A549 (cell line): ENCODE data around the gene AMIGO2. TPM values are rescaled to one million over a fixed set of nuclear protein-coding genes. Genes with fewer than 3 reads are reported as not detected.

ENCODE experiments used
- ATAC-seq, 2 experiments: fragments of 200-7000 bp in 1 of 2; fragments of >200 bp in 1 of 2; cut with Nextera tagmentation in 1 of 2; cut with Tn5 transposase in 1 of 2; 3 replicates each; pipeline versions ENCODE4 v1.8.0 to v1.9.1; 2018 to 2020; ENCODE audit warnings: mild to moderate bottlenecking in 1 of 2, moderate library complexity in 1 of 2
- CTCF ChIA-PET: fragments of 300-600 bp; sonication (Branson Sonifier 250); formaldehyde crosslinking; extraction: SDS; loops from one replicate; lab custom pipeline; 2021; ENCODE audit warnings: antibody characterized with exemption, inconsistent platforms; lab: Yijun Ruan, JAX
- POLR2A ChIA-PET: fragments of 350-600 bp; formaldehyde crosslinking; extraction: SDS; loops from one replicate; lab custom pipeline; 2021; ENCODE audit warnings: antibody characterized with exemption, inconsistent platforms; lab: Yijun Ruan, JAX
- DNase-seq, 2 experiments: peaks; one replicate each; pipeline versions ENCODE4 v3.0.0 to v3.0.0-alpha.2; 2011 to 2016; ENCODE audit warnings: low read depth in 1 of 2, low spot score in 1 of 2
- FAIRE-seq: peaks from 2 replicates; lab custom pipeline; 2011; peaks lifted over from hg19 to GRCh38; lab: Jason Lieb, UNC
- H3K27ac ChIP-seq, 2 experiments: fragments of >200 bp; sonication (Bioruptor Twin); formaldehyde crosslinking; 3 replicates each; pipeline ENCODE4 v1.5.1; 2016 to 2017
- H3K4me1 ChIP-seq: fragments of >200 bp; sonication (Bioruptor Twin); formaldehyde crosslinking; 3 replicates; pipeline ENCODE4 v1.6.1; 2016
- H3K4me2 ChIP-seq: fragments of >200 bp; sonication (Bioruptor Twin); formaldehyde crosslinking; 3 replicates; pipeline ENCODE4 v1.6.1; 2016
- H3K4me3 ChIP-seq: fragments of >200 bp; sonication (Bioruptor Twin); formaldehyde crosslinking; 3 replicates; pipeline ENCODE4 v1.5.1; 2016
- H3K9me3 ChIP-seq: fragments of >200 bp; sonication (Bioruptor Twin); formaldehyde crosslinking; 3 replicates; pipeline ENCODE4 v1.6.1; 2016
- CHD4 ChIP-seq: fragments of 200-600 bp; sonication (generic); IDR thresholded peaks from 2 replicates; pipeline ENCODE4 v1.6.1; 2016; ENCODE audit warnings: antibody characterized with exemption, mild to moderate bottlenecking, borderline replicate concordance
- EHF ChIP-seq: fragments of 250-450 bp; sonication (Bioruptor Pico); IDR thresholded peaks from 2 replicates; pipeline ENCODE4 v1.5.0; 2020; ENCODE audit warnings: mild to moderate bottlenecking
- EP300 ChIP-seq, 2 experiments: fragments of >200 bp; sonication (Bioruptor Twin); formaldehyde crosslinking; IDR thresholded peaks; 2 replicates in 1 of 2; 3 replicates in 1 of 2; pipeline ENCODE4 v1.6.1; 2016 to 2017
- FOSL2 ChIP-seq, 2 experiments: fragments of 450-650 bp in 1 of 2; fragments of >200 bp in 1 of 2; sonication (Bioruptor Twin) in 1 of 2; formaldehyde crosslinking; IDR thresholded peaks; 2 replicates each; pipeline versions ENCODE4 v1.5.0 to v1.6.1; 2016 to 2020; ENCODE audit warnings: mild to moderate bottlenecking in 1 of 2, moderate library complexity in 1 of 2
- FOXS1 ChIP-seq: fragments of 250-450 bp; sonication (Bioruptor Pico); IDR thresholded peaks from 2 replicates; pipeline ENCODE4 v1.5.0; 2020; ENCODE audit warnings: mild to moderate bottlenecking, moderate library complexity
- GATA3 ChIP-seq: IDR thresholded peaks from 2 replicates; pipeline ENCODE4 v1.6.1; 2012; ENCODE audit warnings: borderline replicate concordance
- HDAC2 ChIP-seq: fragments of 200-600 bp; sonication (generic); IDR thresholded peaks from 2 replicates; pipeline ENCODE4 v1.6.1; 2016
- HOXB13 ChIP-seq: fragments of 250-450 bp; sonication (Bioruptor Pico); IDR thresholded peaks from 2 replicates; pipeline ENCODE4 v1.5.0; 2020; ENCODE audit warnings: low read depth, mild to moderate bottlenecking, moderate library complexity
- HOXB5 ChIP-seq: fragments of 250-450 bp; sonication (Bioruptor Pico); IDR thresholded peaks from 2 replicates; pipeline ENCODE4 v1.5.0; 2020; ENCODE audit warnings: mild to moderate bottlenecking, moderate library complexity
- JUN ChIP-seq, 2 experiments: fragments of >200 bp; sonication (Bioruptor Twin); formaldehyde crosslinking; IDR thresholded peaks; 2 replicates in 1 of 2; 3 replicates in 1 of 2; pipeline ENCODE4 v1.6.1; 2016 to 2017
- JUNB ChIP-seq: fragments of >200 bp; sonication (Bioruptor Twin); formaldehyde crosslinking; IDR thresholded peaks from 2 replicates; pipeline ENCODE4 v1.6.1; 2016
- MAFK ChIP-seq: fragments of 450-650 bp; IDR thresholded peaks from 2 replicates; pipeline ENCODE4 v1.6.1; 2014; ENCODE audit not compliant: partially characterized antibody
- MYC ChIP-seq: IDR thresholded peaks from 2 replicates; pipeline ENCODE4 v1.6.1; 2012; ENCODE audit warnings: mild to moderate bottlenecking, inconsistent platforms, low read length, improper control_type of control experiment, borderline replicate concordance
- NFE2L2 ChIP-seq: fragments of 150-350 bp; conservative IDR thresholded peaks from 2 replicates; pipeline ENCODE4 v1.6.1; 2014; ENCODE audit warnings: low read length
- NPAS2 ChIP-seq: fragments of 250-450 bp; sonication (Bioruptor Pico); IDR thresholded peaks from 2 replicates; pipeline ENCODE4 v1.8.0; 2022; ENCODE audit warnings: mild to moderate bottlenecking, moderate library complexity, borderline replicate concordance
- PHF8 ChIP-seq: fragments of 200-600 bp; sonication (generic); IDR thresholded peaks from 2 replicates; pipeline ENCODE4 v1.6.1; 2016; ENCODE audit warnings: low read depth, mild to moderate bottlenecking, antibody characterized with exemption, moderate library complexity, borderline replicate concordance
- POLR2A ChIP-seq: IDR thresholded peaks from 2 replicates; pipeline ENCODE4 v1.6.1; 2012; ENCODE audit warnings: mild to moderate bottlenecking, low read length
- POLR2AphosphoS2 ChIP-seq: conservative IDR thresholded peaks from 2 replicates; pipeline ENCODE4 v1.6.1; 2012; ENCODE audit warnings: low read length, improper control_type of control experiment, inconsistent platforms
- RAD21 ChIP-seq, 2 experiments: fragments of >200 bp in 1 of 2; sonication (Bioruptor Twin) in 1 of 2; formaldehyde crosslinking in 1 of 2; IDR thresholded peaks in 1 of 2; conservative IDR thresholded peaks in 1 of 2; 2 replicates in 1 of 2; 3 replicates in 1 of 2; pipeline ENCODE4 v1.6.1; 2012 to 2018; ENCODE audit warnings: inconsistent platforms in 1 of 2
- RCOR1 ChIP-seq: fragments of 150-350 bp; IDR thresholded peaks from 2 replicates; pipeline ENCODE4 v1.6.1; 2014; ENCODE audit warnings: antibody characterized with exemption, low read length, low read depth
- SMC3 ChIP-seq: fragments of >200 bp; sonication (Bioruptor Twin); formaldehyde crosslinking; IDR thresholded peaks from 3 replicates; pipeline ENCODE4 v1.6.1; 2018; ENCODE audit warnings: inconsistent platforms
- ZFP36 ChIP-seq: fragments of 450-650 bp; IDR thresholded peaks from 2 replicates; pipeline ENCODE4 v1.6.1; 2014; ENCODE audit warnings: borderline replicate concordance; ENCODE audit not compliant: partially characterized antibody
- ZNF302 ChIP-seq: fragments of 250-450 bp; sonication (Bioruptor Pico); IDR thresholded peaks from 2 replicates; pipeline ENCODE4 v1.9.0; 2021; ENCODE audit warnings: inconsistent platforms, mild to moderate bottlenecking, moderate library complexity
- ZSCAN20 ChIP-seq: fragments of 250-450 bp; sonication (Bioruptor Pico); IDR thresholded peaks from 2 replicates; pipeline ENCODE4 v1.8.0; 2022; ENCODE audit warnings: mild to moderate bottlenecking, moderate library complexity
- WGBS: methylation state at CpG from one replicate; pipeline ENCODE4 v1.1.6; 2017; ENCODE audit errors: missing lambda C conversion rate; 5-methylcytosine and 5-hydroxymethylcytosine counted together
- polyA plus RNA-seq, 4 experiments: library from polyadenylated mRNA; depleted of rRNA in 3 of 4; stranded (reverse); fragments of >200 nt; fragmentation: RNase III in 1 of 4; extraction: RNeasy Plus Mini Kit Qiagen cat#74134 plus additional on column Dnase treatment in 1 of 4; gene quantifications; 2 replicates in 3 of 4; 3 replicates in 1 of 4; pipeline ENCODE4 v1.2.3, GENCODE V29; 2011 to 2017
- TF ChIP-seq, protein P1 (sequence below): fragments of 450-650 bp; IDR thresholded peaks from 2 replicates; pipeline ENCODE4 v1.6.1; 2014; ENCODE audit warnings: antibody characterized with exemption
- TF ChIP-seq, protein P2 (sequence below): IDR thresholded peaks from 2 replicates; pipeline ENCODE4 v1.6.1; 2012; ENCODE audit warnings: low read depth, borderline replicate concordance
- TF ChIP-seq, protein P3 (sequence below): fragments of 250-450 bp; sonication (Bioruptor Pico); IDR thresholded peaks from 2 replicates; pipeline ENCODE4 v1.5.0; 2020; ENCODE audit warnings: low read depth, mild to moderate bottlenecking, moderate library complexity
- TF ChIP-seq, protein P4 (sequence below): fragments of >200 bp; sonication (Bioruptor Twin); formaldehyde crosslinking; IDR thresholded peaks from 3 replicates; pipeline ENCODE4 v1.6.1; 2016

AMIGO2 gene
- polyA plus RNA-seq, 2 of the 4 experiments (the other 2 are of a cell fraction) = 288 to 636 TPM

DNA sequence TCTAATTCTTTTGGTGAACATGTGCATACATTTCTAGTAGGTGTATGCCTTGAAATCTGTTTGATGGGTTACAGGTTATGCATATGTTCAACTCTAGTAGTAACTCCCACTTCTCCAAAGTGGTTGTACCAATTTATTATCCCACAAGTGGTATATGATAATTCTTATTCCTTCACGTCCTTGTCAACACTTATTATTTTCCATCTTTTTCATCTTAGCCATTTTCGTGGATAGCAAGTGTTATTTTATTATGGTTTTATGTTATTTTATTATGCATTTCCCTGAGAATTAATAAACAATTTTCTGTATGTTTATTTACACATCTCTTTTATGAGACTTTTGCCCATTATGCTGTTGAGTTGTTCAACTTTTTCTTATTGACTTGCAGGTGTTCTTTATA, 11.2 kb upstream of the AMIGO2 start:
- 81% methylated on average over 2 of the region's 2 CpGs for WGBS
- FAIRE-seq = peak; percentile 78
- no peak overlapping the region for H3K4me2 ChIP-seq
- peaks cover 23% of the 10 kb centered on the region for H3K9me3 ChIP-seq
- no peak for ATAC-seq
- CTCF ChIA-PET = no interaction called here
- peak overlapping the region; percentile 65 to 100; a peak in 4 of 6 replicates for H3K27ac ChIP-seq
- no peak for DNase-seq
- POLR2A ChIA-PET = no interaction called here
- H3K4me3 ChIP-seq = no peak overlapping the region
- TF ChIP-seq HDAC2 = 0 out of 2 replicates have a peak, but pooled peaks have one; percentile 81
- TF ChIP-seq, protein P1, sequence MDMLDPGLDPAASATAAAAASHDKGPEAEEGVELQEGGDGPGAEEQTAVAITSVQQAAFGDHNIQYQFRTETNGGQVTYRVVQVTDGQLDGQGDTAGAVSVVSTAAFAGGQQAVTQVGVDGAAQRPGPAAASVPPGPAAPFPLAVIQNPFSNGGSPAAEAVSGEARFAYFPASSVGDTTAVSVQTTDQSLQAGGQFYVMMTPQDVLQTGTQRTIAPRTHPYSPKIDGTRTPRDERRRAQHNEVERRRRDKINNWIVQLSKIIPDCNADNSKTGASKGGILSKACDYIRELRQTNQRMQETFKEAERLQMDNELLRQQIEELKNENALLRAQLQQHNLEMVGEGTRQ = no peak
- TF ChIP-seq CHD4 = 0 out of 2 replicates have a peak, but pooled peaks have one; percentile 75
- TF ChIP-seq, protein P2, sequence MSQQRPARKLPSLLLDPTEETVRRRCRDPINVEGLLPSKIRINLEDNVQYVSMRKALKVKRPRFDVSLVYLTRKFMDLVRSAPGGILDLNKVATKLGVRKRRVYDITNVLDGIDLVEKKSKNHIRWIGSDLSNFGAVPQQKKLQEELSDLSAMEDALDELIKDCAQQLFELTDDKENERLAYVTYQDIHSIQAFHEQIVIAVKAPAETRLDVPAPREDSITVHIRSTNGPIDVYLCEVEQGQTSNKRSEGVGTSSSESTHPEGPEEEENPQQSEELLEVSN = no peak
- TF ChIP-seq ZSCAN20 (CRISPR knock-in tag) = 0 out of 2 replicates have a peak, but pooled peaks have one; percentile 25
- peak; percentile 88 for TF ChIP-seq ZFP36
- no peak for TF ChIP-seq POLR2AphosphoS2
- no peak for TF ChIP-seq NPAS2 (CRISPR knock-in tag)
- TF ChIP-seq EHF (CRISPR knock-in tag) = 0 out of 2 replicates have a peak, but pooled peaks have one; percentile 55
- peaks cover 68% of the 10 kb centered on the region for H3K4me1 ChIP-seq

DNA sequence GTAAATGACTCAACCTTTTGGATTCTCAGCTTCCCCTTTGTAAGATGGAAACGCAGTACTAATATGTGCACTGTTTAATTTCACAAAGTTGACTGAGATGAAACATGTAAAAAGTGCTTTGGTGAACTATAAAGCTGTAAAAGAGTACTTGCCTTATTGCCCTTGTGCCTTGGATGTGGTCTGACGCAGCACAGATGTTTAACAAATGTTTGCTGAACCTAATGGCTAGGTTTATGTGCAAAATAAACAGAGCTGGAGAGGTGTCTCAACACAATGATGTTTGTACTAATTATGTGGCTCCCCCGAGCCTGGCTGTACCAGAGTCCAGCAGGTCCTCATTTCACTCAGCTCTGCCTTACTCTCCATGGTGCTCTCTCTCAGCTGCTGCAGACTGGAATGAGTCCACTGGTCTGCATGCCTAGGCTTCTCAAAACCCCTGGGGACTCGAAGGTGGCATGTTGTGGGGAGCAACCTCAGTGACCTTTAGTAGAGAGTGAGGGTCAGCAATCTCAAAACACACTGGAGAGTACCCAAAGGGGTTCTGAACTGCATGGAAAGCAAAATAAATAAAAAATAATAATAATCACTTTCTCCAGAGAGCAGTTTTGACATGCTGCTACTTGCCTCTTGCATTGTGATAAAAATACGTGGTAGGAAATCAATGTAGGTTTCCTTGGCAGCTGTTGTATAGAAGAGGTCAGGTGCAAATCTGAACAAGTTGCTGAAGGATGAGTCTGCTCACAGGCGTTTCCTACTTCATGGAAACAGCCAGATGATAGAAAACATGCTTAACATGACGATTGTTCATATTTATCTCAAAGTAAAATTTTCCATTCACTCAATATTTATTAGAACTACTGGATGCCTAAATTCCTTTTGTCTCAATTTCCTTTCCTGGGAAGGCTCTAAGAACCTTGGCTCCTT, 8.5 kb upstream of the AMIGO2 start:
- Histone ChIP-seq H3K4me3 (no peak overlapping the region), H3K9me3 (peaks cover 23% of the 10 kb centered on the region), H3K4me1 (peaks cover 67% of the 10 kb centered on the region), H3K4me2 (peak overlapping the region; percentile 89), H3K27ac (peak overlapping the region; percentile 97 to 100)
- FAIRE-seq (peak; percentile 98), DNase-seq (peak in 1 of 2 experiments; percentile 94), ATAC-seq (peak; percentile 61 to 79; a peak in 5 of 6 replicates)
- POLR2A ChIA-PET = interaction anchor here (0.5 to 1.3 kb wide), 6 partner anchors 8 to 140 kb away, joined by 3 to 5 read pairs (median 4); partner anchors contain the start of genes AMIGO2 and PCED1B
- 2% methylated on average over 7 of the region's 7 CpGs for WGBS
- CTCF ChIA-PET = interaction anchor here (0.5 to 1.6 kb wide), 2 partner anchors 56 to 319 kb away, joined by 3 to 4 read pairs; no protein-coding TSS in a partner anchor
- TF ChIP-seq PHF8 (no peak), POLR2A (no peak), MYC (no peak), SMC3 (peak; percentile 22; the same call in 1 of the 3 replicates), RAD21 (conservative IDR thresholded peaks at IDR 0.05 in 1 of 2, IDR thresholded peaks at IDR 0.05 in 1 of 2) (peak in 1 of 2 experiments; percentile 38; a peak in 4 of 5 replicates), NFE2L2 (no peak), HOXB5 (CRISPR knock-in tag) (0 out of 2 replicates have a peak, but pooled peaks have one; percentile 5), MAFK (peak; percentile 17), ZNF302 (CRISPR knock-in tag) (peak; percentile 2; the same call in 1 of the 2 replicates), RCOR1 (no peak), ZSCAN20 (CRISPR knock-in tag) (0 out of 2 replicates have a peak, but pooled peaks have one; percentile 47), FOSL2 (IDR thresholded peaks at IDR 0.05) (no peak), FOSL2 (CRISPR knock-in tag; IDR thresholded peaks at IDR 0.05) (peak; percentile 71), EP300 (IDR thresholded peaks at IDR 0.05) (peak; percentile 74 to 91; a peak in 3 of 5 replicates), GATA3 (peak; percentile 98), FOXS1 (CRISPR knock-in tag) (peak; percentile 47; the same call in 1 of the 2 replicates), HOXB13 (CRISPR knock-in tag) (peak; percentile 64), JUNB (peak; percentile 53), JUN (IDR thresholded peaks at IDR 0.05) (peak; percentile 70 to 88; a peak in 4 of 5 replicates)
- TF ChIP-seq, protein P3, sequence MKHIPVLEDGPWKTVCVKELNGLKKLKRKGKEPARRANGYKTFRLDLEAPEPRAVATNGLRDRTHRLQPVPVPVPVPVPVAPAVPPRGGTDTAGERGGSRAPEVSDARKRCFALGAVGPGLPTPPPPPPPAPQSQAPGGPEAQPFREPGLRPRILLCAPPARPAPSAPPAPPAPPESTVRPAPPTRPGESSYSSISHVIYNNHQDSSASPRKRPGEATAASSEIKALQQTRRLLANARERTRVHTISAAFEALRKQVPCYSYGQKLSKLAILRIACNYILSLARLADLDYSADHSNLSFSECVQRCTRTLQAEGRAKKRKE (CRISPR knock-in tag) = peak; percentile 22; the same call in 1 of the 2 replicates
- TF ChIP-seq, protein P2 = peak; percentile 41; the same call in 1 of the 2 replicates
- TF ChIP-seq, protein P1 = peak; percentile 7; the same call in 1 of the 2 replicates
- TF ChIP-seq, protein P4, sequence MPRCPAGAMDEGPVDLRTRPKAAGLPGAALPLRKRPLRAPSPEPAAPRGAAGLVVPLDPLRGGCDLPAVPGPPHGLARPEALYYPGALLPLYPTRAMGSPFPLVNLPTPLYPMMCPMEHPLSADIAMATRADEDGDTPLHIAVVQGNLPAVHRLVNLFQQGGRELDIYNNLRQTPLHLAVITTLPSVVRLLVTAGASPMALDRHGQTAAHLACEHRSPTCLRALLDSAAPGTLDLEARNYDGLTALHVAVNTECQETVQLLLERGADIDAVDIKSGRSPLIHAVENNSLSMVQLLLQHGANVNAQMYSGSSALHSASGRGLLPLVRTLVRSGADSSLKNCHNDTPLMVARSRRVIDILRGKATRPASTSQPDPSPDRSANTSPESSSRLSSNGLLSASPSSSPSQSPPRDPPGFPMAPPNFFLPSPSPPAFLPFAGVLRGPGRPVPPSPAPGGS = peak; percentile 81
